Measurements from ENCODE around the gene OVAAL.

The OVAAL gene

DNA sequence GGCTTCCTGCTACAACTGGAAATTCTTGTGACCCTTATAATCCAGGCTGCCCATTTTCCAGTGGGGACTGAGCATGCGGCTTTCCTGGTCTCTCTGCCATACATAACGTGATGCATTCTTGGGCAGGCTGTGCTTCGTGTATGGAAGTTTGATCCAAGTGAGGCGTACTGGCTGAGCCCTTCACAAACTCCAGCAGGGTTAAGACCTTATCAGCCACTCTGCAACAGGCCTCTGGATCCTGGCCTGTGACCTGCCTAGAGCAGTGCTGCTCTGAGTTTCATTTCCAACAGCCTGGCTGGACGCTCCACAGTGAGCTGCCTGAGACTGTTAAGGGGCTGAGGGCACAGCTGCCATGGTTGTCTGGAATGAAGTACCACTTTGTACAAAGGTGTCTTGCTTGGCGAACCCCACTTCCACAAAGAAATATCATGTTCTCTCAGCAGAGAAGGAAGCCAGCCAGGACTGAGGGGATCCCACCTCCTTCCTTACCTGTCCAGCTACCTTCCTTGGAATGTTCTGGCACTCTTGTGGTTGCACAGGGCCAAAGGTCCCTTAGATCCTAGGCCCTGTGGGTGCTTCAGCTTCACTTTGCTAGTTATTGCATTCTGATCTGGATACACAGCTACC, 44.6 kb downstream of the OVAAL start:
- TF ChIP-seq POLR2AphosphoS5 (IDR thresholded peaks at IDR 0.05; ENCODE audit: low read depth, low read length), result no peak
- no peak for TF ChIP-seq FOXP2 (optimal IDR thresholded peaks at IDR 0.05; ENCODE audit: borderline replicate concordance, extremely low read depth, extremely low read length, insufficient read depth)
- no peak for TF ChIP-seq SIN3A (IDR thresholded peaks at IDR 0.05; ENCODE audit: borderline replicate concordance, insufficient read depth, low read length)
- no peak for TF ChIP-seq TAF1 (IDR thresholded peaks at IDR 0.05; ENCODE audit: borderline replicate concordance, insufficient read depth, low read length)
- TF ChIP-seq, protein P1, sequence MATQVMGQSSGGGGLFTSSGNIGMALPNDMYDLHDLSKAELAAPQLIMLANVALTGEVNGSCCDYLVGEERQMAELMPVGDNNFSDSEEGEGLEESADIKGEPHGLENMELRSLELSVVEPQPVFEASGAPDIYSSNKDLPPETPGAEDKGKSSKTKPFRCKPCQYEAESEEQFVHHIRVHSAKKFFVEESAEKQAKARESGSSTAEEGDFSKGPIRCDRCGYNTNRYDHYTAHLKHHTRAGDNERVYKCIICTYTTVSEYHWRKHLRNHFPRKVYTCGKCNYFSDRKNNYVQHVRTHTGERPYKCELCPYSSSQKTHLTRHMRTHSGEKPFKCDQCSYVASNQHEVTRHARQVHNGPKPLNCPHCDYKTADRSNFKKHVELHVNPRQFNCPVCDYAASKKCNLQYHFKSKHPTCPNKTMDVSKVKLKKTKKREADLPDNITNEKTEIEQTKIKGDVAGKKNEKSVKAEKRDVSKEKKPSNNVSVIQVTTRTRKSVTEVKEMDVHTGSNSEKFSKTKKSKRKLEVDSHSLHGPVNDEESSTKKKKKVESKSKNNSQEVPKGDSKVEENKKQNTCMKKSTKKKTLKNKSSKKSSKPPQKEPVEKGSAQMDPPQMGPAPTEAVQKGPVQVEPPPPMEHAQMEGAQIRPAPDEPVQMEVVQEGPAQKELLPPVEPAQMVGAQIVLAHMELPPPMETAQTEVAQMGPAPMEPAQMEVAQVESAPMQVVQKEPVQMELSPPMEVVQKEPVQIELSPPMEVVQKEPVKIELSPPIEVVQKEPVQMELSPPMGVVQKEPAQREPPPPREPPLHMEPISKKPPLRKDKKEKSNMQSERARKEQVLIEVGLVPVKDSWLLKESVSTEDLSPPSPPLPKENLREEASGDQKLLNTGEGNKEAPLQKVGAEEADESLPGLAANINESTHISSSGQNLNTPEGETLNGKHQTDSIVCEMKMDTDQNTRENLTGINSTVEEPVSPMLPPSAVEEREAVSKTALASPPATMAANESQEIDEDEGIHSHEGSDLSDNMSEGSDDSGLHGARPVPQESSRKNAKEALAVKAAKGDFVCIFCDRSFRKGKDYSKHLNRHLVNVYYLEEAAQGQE (IDR thresholded peaks at IDR 0.05; ENCODE audit: insufficient read depth in 1 of 2, low read depth in 2 of 2, low read length in 2 of 2), result no peak

DNA sequence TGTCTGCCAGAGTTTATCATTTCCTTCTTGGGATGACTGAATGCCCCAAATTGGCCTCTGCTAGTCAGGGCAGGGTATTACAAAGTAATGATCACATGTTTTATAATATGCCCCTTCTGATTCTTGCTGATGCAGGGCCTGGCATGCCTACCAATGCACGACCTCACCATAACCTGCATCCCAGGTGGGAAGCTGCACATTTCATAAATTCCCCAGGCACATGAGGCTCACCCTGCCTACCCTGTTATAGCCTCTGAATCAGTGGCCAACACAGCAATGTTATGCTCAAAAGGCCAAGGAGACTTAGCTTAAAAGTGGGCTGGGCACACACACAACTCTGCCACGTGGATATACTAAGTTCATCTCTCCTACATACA, 45.1 kb downstream of the OVAAL start:
- TF ChIP-seq, protein P1 (IDR thresholded peaks at IDR 0.05; ENCODE audit: insufficient read depth in 1 of 2, low read depth in 2 of 2, low read length in 2 of 2), result no peak
- TF ChIP-seq FOXP2 (optimal IDR thresholded peaks at IDR 0.05; ENCODE audit: borderline replicate concordance, extremely low read depth, extremely low read length, insufficient read depth) (no peak), TAF1 (IDR thresholded peaks at IDR 0.05; ENCODE audit: borderline replicate concordance, insufficient read depth, low read length) (no peak)

DNA sequence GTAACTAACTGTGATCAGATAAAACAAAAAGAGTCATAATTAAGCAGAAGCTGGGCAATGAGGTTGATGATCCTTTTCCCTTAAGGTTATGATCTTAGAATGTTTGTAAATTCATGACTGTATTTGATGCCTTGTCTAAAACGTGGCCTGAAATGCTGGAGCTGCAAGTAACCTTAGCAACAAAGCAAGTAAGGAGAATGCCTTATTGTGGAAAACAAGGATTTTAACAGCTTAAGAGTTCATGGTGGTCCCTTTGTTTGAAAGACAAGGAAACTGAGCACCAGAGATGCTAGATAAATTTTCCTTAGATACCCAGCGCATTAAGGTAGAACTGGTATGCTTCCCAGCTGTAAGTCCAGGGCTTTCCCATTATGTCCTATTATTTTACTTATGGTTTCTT, 47.4 kb downstream of the OVAAL start:
- TF ChIP-seq POLR2AphosphoS5 (IDR thresholded peaks at IDR 0.05; ENCODE audit: low read depth, low read length), result no peak
- no peak for TF ChIP-seq TAF1 (IDR thresholded peaks at IDR 0.05; ENCODE audit: borderline replicate concordance, insufficient read depth, low read length)
- no peak for TF ChIP-seq SIN3A (IDR thresholded peaks at IDR 0.05; ENCODE audit: borderline replicate concordance, insufficient read depth, low read length)
- no peak for TF ChIP-seq FOXP2 (optimal IDR thresholded peaks at IDR 0.05; ENCODE audit: borderline replicate concordance, extremely low read depth, extremely low read length, insufficient read depth)
- TF ChIP-seq, protein P1 (IDR thresholded peaks at IDR 0.05; ENCODE audit: insufficient read depth in 1 of 2, low read depth in 2 of 2, low read length in 2 of 2), result no peak

DNA sequence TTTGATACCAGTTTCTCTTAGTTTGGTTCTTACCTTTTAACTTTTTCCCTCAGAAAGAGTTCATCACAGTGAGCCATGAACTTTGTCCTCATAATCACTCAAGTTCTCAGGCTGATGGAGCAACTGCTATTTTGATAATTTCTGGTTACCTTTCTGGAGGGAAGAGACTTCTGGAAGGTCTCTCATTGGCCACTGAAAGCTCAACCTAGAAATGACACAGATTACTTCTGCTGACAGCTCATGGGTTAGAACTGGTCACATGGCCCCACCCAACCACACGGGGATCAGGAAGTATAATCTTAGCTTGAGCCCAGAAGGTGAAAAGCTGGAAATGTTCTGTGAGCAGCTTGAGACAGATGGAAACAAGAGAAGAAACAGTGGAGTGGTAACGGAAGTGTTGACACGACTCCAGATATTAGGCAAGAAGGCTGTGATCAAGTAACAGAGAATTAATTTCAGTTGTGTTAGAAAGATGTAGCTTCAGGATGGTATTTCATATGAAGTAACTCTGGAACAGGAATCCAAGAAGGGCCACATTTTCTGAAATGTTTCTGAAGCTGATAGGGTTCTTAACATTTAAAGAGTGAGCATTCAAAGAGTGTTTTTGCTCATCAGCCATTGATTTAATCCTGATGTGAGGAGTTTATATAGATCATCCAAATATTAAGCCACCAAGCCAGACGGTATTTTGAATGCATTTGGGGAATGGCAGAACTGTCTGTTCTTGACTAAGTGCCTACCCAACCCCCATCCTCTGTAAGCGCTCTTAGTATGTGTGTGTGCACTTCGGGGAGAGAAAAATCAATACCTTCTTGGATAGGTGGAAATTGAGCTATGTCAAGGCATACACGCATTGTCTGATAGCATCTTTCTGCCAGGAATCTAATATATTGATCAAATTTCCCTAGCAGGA, 51.1 kb downstream of the OVAAL start:
- TF ChIP-seq TAF1 (IDR thresholded peaks at IDR 0.05; ENCODE audit: borderline replicate concordance, insufficient read depth, low read length) (no peak), SIN3A (IDR thresholded peaks at IDR 0.05; ENCODE audit: borderline replicate concordance, insufficient read depth, low read length) (no peak), FOXP2 (optimal IDR thresholded peaks at IDR 0.05; ENCODE audit: borderline replicate concordance, extremely low read depth, extremely low read length, insufficient read depth) (no peak), POLR2AphosphoS5 (IDR thresholded peaks at IDR 0.05; ENCODE audit: low read depth, low read length) (no peak)
- TF ChIP-seq, protein P1 (IDR thresholded peaks at IDR 0.05; ENCODE audit: insufficient read depth in 1 of 2, low read depth in 2 of 2, low read length in 2 of 2), result no peak
